HepG2 (cell line): ENCODE results near the gene SURF6. TPM values are rescaled to one million over a fixed set of nuclear protein-coding genes. Genes with fewer than 3 reads are reported as not detected.
A peak's percentile ranks its signal among the peaks of the same experiment; 100 is the strongest.

ENCODE experiments used
- ATAC-seq: fragments of 200-7000 bp; cut with Tn5 transposase; 3 replicates; pipeline ENCODE4 v1.9.1; 2020; ENCODE audit warnings: mild to moderate bottlenecking, moderate library complexity
- BruUV-seq: library from RNA; stranded (reverse); fragments of 400-500 nt; replicated peaks from 2 replicates; lab custom pipeline; 2021; lab: Mats Ljungman, UMichigan
- CTCF ChIA-PET: fragments of 300-600 bp; formaldehyde crosslinking; extraction: SDS; loops from one replicate; lab custom pipeline; 2021; ENCODE audit warnings: low total read pairs, inconsistent platforms, low intra/inter-chr PET ratio; lab: Yijun Ruan, JAX
- POLR2A ChIA-PET: fragments of 350-600 bp; sonication (Branson Sonifier 250); formaldehyde crosslinking; loops from one replicate; lab custom pipeline; 2020; ENCODE audit warnings: antibody characterized with exemption, inconsistent platforms; lab: Yijun Ruan, JAX
- DNase-seq: peaks from one replicate; pipeline ENCODE4 v3.0.0-alpha.2; 2015; ENCODE audit warnings: low spot score
- FAIRE-seq: peaks from 3 replicates; lab custom pipeline; 2011; peaks lifted over from hg19 to GRCh38; lab: Jason Lieb, UNC
- H2AFZ ChIP-seq: one replicate; pipeline ENCODE4 v1.6.1; 2011; ENCODE audit warnings: low read length, inconsistent platforms
- H3K27ac ChIP-seq: fragments of 300-600 bp; 3 replicates; pipeline ENCODE4 v1.8.0; 2011; ENCODE audit warnings: mixed run types, mild to moderate bottlenecking, mixed read lengths, low read length, inconsistent platforms; ENCODE audit not compliant: insufficient read depth; ENCODE audit errors: extremely low read length
- H3K27me3 ChIP-seq, 2 experiments: fragments of 200-600 bp in 1 of 2; 2 replicates in 1 of 2; 3 replicates in 1 of 2; pipeline versions ENCODE4 v1.6.0 to v1.8.0; 2011; ENCODE audit warnings: low read length in 2 of 2, mild to moderate bottlenecking in 2 of 2, moderate library complexity in 2 of 2, inconsistent platforms in 1 of 2; ENCODE audit not compliant: insufficient read depth in 2 of 2, control insufficient read depth in 1 of 2
- H3K36me3 ChIP-seq, 2 experiments: fragments of 200-600 bp in 1 of 2; replicated peaks in 1 of 2; 2 replicates in 1 of 2; 3 replicates in 1 of 2; pipeline versions ENCODE4 v1.5.1 to v1.8.0; 2011; ENCODE audit warnings: low read length in 2 of 2, inconsistent platforms in 1 of 2; ENCODE audit not compliant: insufficient read depth in 2 of 2, control insufficient read depth in 1 of 2
- H3K4me1 ChIP-seq: 2 replicates; pipeline ENCODE4 v1.5.1; 2012; ENCODE audit warnings: low read length, inconsistent platforms; ENCODE audit not compliant: insufficient read depth
- H3K4me2 ChIP-seq: 2 replicates; pipeline ENCODE4 v1.6.0; 2011; ENCODE audit warnings: low read depth, low read length, inconsistent platforms
- H3K4me3 ChIP-seq, 3 experiments: fragments of 200-600 bp in 1 of 3; sonication (generic), shearing (Covaris generic) in 1 of 3; replicated peaks in 1 of 3; 2 replicates each; pipeline ENCODE4 v1.5.1; 2011 to 2016; ENCODE audit warnings: low read length in 3 of 3, inconsistent platforms in 2 of 3, low read depth in 2 of 3, mild to moderate bottlenecking in 2 of 3, control low read depth in 1 of 3, mixed read lengths in 1 of 3; ENCODE audit not compliant: insufficient read depth in 1 of 3
- H3K79me2 ChIP-seq: one replicate; pipeline ENCODE4 v1.6.1; 2011; ENCODE audit warnings: low read length, inconsistent platforms; ENCODE audit not compliant: insufficient read depth
- H3K9ac ChIP-seq: 2 replicates; pipeline ENCODE4 v1.6.0; 2011; ENCODE audit warnings: mild to moderate bottlenecking, low read depth, low read length, inconsistent platforms; ENCODE audit not compliant: insufficient read depth
- H3K9me3 ChIP-seq: 2 replicates; pipeline ENCODE4 v1.5.1; 2012; ENCODE audit warnings: mild to moderate bottlenecking, low read length
- H4K20me1 ChIP-seq: 2 replicates; pipeline ENCODE4 v1.6.0; 2011; ENCODE audit warnings: inconsistent platforms, mild to moderate bottlenecking, low read length, moderate library complexity; ENCODE audit not compliant: insufficient read depth
- AGO2 ChIP-seq: fragments of 200-400 bp; formaldehyde crosslinking; optimal IDR thresholded peaks from 2 replicates; pipeline ENCODE3; 2017; ENCODE audit warnings: mild to moderate bottlenecking, low read depth, low read length, moderate library complexity
- HOXD1 ChIP-seq: sonication (generic); formaldehyde crosslinking; IDR thresholded peaks from 2 replicates; pipeline ENCODE4 v1.5.0; 2020; ENCODE audit warnings: missing genetic modification reagents
- MEF2D ChIP-seq: sonication (generic); formaldehyde crosslinking; IDR thresholded peaks from 2 replicates; pipeline ENCODE4 v1.5.1; 2020; ENCODE audit warnings: mild to moderate bottlenecking, missing genetic modification reagents
- SIX4 ChIP-seq: sonication (generic); formaldehyde crosslinking; IDR thresholded peaks from 2 replicates; pipeline ENCODE4 v1.4.0; 2020; ENCODE audit warnings: missing genetic modification reagents
- SMARCE1 ChIP-seq: fragments of 450-650 bp; IDR thresholded peaks from 2 replicates; pipeline ENCODE4 v1.6.1; 2017; ENCODE audit warnings: borderline replicate concordance
- SOX6 ChIP-seq, 2 experiments: fragments of 450-650 bp in 1 of 2; sonication (generic) in 1 of 2; formaldehyde crosslinking in 1 of 2; IDR thresholded peaks; 2 replicates each; pipeline versions ENCODE4 v1.4.0 to v1.6.1; 2017 to 2020; ENCODE audit warnings: antibody characterized with exemption in 1 of 2, mild to moderate bottlenecking in 1 of 2, missing genetic modification reagents in 1 of 2
- TMF1 ChIP-seq: sonication (generic); formaldehyde crosslinking; IDR thresholded peaks from 2 replicates; pipeline ENCODE4 v1.8.1; 2022; ENCODE audit warnings: low read depth, missing genetic modification reagents
- ZNF274 ChIP-seq: sonication (generic); formaldehyde crosslinking; IDR thresholded peaks from 2 replicates; pipeline ENCODE4 v1.5.1; 2020; ENCODE audit warnings: mild to moderate bottlenecking, missing genetic modification reagents
- ZNF34 ChIP-seq: sonication (generic); formaldehyde crosslinking; IDR thresholded peaks from 2 replicates; pipeline ENCODE4 v1.4.0; 2020; ENCODE audit warnings: mild to moderate bottlenecking, missing genetic modification reagents, borderline replicate concordance
- ZNF563 ChIP-seq: sonication (generic); formaldehyde crosslinking; IDR thresholded peaks from 2 replicates; pipeline ENCODE4 v1.8.0; 2022; ENCODE audit warnings: mild to moderate bottlenecking, moderate library complexity, missing genetic modification reagents
- WGBS: methylation state at CpG from one replicate; pipeline ENCODE4 v1.1.6; 2017; ENCODE audit warnings: low lambda C conversion rate; 5-methylcytosine and 5-hydroxymethylcytosine counted together
- in situ Hi-C: cut with HindIII; loops from 2 replicates; pipeline ENCODE4 v1.10.0; 2017; ENCODE audit warnings: low pct_unique_long_range_greater_than_20kb; ENCODE audit not compliant: extremely low pct_ligation_motif_present
- intact Hi-C: fragments of 100-400 bp; cut with micrococcal nuclease; formaldehyde crosslinking; loops from one replicate; pipeline ENCODE4 v1.10.0; 2022; ENCODE audit not compliant: unreplicated experiment
- polyA plus RNA-seq, 8 experiments: library from polyadenylated mRNA; depleted of rRNA in 3 of 8; stranded (reverse) in 7 of 8; unstranded in 1 of 8; fragments of >200 nt; fragmentation: Illumina TruSeq in 4 of 8; extraction: Trizol in 4 of 8; gene quantifications; 2 replicates each; pipeline versions ENCODE4 v1.2.1 to v1.2.3, GENCODE V29; 2011 to 2016; ENCODE audit warnings: low read depth in 4 of 8, missing spikeins in 1 of 8, mixed read lengths in 1 of 8; ENCODE audit not compliant: insufficient read depth in 1 of 8
- total RNA-seq, 5 experiments: library from RNA; depleted of rRNA; stranded (reverse); fragments of >200 nt; fragmentation: Illumina TruSeq; extraction: Trizol; gene quantifications; 2 replicates each; pipeline ENCODE4 v1.2.3, GENCODE V29; 2016; ENCODE audit warnings: low read depth in 1 of 5
- TF ChIP-seq, protein P1 (sequence below): IDR thresholded peaks from 2 replicates; pipeline ENCODE4 v1.6.1; 2012; ENCODE audit warnings: low read depth, low read length, improper control_type of control experiment
- TF ChIP-seq, protein P2 (sequence below): sonication (generic); formaldehyde crosslinking; IDR thresholded peaks from 2 replicates; pipeline ENCODE4 v1.8.0; 2022; ENCODE audit warnings: missing genetic modification reagents, low read depth, mild to moderate bottlenecking, borderline replicate concordance
- TF ChIP-seq, protein P3 (sequence below): sonication (generic); formaldehyde crosslinking; IDR thresholded peaks from 2 replicates; pipeline ENCODE4 v1.4.0; 2020; ENCODE audit warnings: mild to moderate bottlenecking, missing genetic modification reagents
- TF ChIP-seq, protein P4 (sequence below): sonication (generic); formaldehyde crosslinking; IDR thresholded peaks from 2 replicates; pipeline ENCODE4 v1.4.0; 2020; ENCODE audit warnings: mild to moderate bottlenecking, missing genetic modification reagents

Gene SURF6
- total and polyA plus RNA-seq, 2 of the 13 experiments (the other 11 are each of a cell fraction or from before 2014, with no cell fraction given) = 5.9 to 14.7 TPM

DNA sequence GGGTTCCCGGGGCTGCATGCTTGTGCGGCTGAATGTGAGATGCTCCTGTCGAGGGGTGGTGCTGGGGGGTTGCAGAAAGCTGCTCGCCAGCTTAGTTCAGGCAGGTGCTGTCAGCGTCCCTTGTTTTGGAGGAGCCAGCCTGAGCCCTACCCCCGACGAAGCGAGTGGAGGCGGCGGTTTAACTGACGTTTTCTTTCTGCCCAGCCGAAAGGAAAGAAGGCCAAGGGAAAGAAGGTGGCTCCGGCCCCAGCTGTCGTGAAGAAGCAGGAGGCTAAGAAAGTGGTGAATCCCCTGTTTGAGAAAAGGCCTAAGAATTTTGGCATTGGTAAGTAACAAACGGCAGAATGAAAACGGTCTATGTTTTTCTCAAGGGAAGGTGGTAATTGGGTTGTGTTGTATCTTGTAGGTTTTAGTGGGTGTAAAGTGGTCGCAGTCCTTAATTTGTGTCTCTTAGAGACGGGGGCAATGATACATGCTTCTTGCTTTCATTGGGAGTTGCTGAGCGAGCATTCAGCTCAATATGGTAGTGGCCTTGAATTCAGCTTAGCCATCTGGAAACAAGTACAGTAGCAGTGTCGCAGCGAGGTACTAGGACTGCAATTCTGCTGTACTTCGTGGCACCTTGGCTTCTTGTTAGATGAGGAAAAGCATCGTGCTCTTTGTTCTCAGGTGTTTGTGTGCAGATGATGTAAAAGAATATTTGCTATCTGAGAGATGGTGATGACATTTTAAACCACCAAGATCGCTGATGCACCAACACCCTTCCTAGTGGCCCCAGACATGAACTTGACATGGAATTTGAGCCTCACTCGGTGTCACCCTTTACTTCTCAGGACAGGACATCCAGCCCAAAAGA, 13.0 kb upstream of the SURF6 start (continued):
- TF ChIP-seq, protein P1, sequence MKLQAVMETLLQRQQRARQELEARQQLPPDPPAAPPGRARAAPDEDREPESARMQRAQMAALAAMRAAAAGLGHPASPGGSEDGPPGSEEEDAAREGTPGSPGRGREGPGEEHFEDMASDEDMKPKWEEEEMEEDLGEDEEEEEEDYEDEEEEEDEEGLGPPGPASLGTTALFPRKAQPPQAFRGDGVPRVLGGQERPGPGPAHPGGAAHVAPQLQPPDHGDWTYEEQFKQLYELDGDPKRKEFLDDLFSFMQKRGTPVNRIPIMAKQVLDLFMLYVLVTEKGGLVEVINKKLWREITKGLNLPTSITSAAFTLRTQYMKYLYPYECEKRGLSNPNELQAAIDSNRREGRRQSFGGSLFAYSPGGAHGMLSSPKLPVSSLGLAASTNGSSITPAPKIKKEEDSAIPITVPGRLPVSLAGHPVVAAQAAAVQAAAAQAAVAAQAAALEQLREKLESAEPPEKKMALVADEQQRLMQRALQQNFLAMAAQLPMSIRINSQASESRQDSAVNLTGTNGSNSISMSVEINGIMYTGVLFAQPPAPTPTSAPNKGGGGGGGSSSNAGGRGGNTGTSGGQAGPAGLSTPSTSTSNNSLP = no peak
- TF ChIP-seq TMF1 (CRISPR knock-in tag) (0 out of 2 replicates have a peak, but pooled peaks have one; percentile 17), MEF2D (CRISPR knock-in tag) (0 out of 2 replicates have a peak, but pooled peaks have one; percentile 3), AGO2 (peak; percentile 89)

DNA sequence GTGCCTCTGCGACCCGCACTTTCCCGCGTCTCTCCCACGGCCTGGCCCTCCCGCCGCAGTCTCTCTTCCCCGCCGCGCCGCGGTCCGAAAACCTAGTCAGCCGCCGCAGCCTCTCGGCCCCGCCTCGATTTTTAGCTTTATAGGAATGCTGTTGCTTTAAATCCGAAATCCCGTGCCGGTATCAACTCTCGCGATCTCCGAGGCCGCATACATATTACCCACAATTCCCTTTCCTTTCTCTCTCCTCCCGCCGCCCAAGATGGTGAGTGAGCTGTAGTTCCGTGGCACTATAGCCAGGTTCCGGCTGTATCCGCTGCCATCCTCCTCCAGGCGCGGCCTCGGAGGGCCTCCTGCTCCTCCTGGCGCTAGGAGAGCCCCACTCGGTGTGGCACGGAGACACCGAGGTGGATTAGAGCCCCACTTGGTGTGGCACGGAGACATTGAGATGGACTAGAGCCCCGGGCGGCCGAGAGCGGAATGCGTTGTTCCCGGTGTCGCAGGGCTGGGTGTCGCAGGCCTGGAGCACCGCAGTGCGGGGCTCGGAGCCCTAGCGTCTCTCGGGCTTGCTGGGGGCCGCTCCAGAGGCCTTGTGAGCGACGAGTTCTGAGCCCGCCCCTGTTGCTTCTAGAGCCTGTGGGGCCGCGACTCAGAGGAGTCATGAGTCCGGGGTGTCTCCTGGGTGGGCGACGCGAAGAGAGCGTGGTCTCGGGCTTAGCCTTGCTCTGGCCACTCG, 12.2 kb upstream of the SURF6 start, which contains the start of the genes MED22 and RPL7A:
Gene MED22, minus strand, starts transcription at position 147 of the 733 bp plus-strand sequence. CDS start 1,469 bp downstream, outside the sequence.
Gene RPL7A, plus strand, starts transcription at position 234 of the 733 bp plus-strand sequence. Its CDS starts 26 bp downstream, at position 260.
- ChIA-PET POLR2A (interaction anchor here (0.6 to 2.6 kb wide), 26 partner anchors 8 to 366 kb away, joined by 3 to 22 read pairs (median 5); partner anchors contain the start of genes ADAMTS13, CACFD1, REXO4 and SLC2A6), CTCF (no interaction called here)
- Histone ChIP-seq H3K4me2 (peak within 1 kb of the TSS; percentile 97), H3K9me3 (no peaks in the 10 kb centered on the region), H3K4me3 (peak within 1 kb of the TSS; percentile 82 to 100 (median 97)), H3K27ac (peak within 1 kb of the TSS; percentile 97), H3K9ac (peak within 1 kb of the TSS; percentile 99), H3K79me2 (peaks cover 34% of the 10 kb centered on the region), H3K27me3 (no peaks in the 10 kb centered on the region; a peak in 1 of 5 replicates), H3K36me3 (peaks cover 20 to 65% of the 10 kb centered on the region in 2 experiments), H4K20me1 (peaks cover 19% of the 10 kb centered on the region), H3K4me1 (peaks cover 29% of the 10 kb centered on the region), H2AFZ (no peak within 1 kb of the TSS)
- FAIRE-seq (peak; percentile 85), DNase-seq (peak; percentile 94), ATAC-seq (peak; percentile 73)
- in situ Hi-C loops (no loop called here), intact Hi-C loops (no loop called here)
- no TSS peak for BruUV-seq
- WGBS = under 1% methylated on average over 31 of the region's 64 CpGs
- TF ChIP-seq, protein P2, sequence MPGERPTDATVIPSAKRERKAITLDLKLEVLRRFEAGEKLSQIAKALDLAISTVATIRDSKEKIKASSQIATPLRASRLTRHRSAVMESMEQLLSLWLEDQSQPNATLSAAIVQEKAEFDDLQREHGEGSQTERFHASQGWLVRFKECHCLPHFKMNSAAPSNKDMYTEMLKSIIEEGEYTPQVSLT = no peak
- TF ChIP-seq, protein P3, sequence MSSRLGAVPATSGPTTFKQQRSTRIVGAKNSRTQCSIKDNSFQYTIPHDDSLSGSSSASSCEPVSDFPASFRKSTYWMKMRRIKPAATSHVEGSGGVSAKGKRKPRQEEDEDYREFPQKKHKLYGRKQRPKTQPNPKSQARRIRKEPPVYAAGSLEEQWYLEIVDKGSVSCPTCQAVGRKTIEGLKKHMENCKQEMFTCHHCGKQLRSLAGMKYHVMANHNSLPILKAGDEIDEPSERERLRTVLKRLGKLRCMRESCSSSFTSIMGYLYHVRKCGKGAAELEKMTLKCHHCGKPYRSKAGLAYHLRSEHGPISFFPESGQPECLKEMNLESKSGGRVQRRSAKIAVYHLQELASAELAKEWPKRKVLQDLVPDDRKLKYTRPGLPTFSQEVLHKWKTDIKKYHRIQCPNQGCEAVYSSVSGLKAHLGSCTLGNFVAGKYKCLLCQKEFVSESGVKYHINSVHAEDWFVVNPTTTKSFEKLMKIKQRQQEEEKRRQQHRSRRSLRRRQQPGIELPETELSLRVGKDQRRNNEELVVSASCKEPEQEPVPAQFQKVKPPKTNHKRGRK (CRISPR knock-in tag) = no peak
- TF ChIP-seq SIX4 (CRISPR knock-in tag) (peak; percentile 58; the same call in 1 of the 2 replicates), SOX6 (IDR thresholded peaks at IDR 0.05) (no peak), SOX6 (CRISPR knock-in tag; IDR thresholded peaks at IDR 0.05) (peak; percentile 46), ZNF563 (0 out of 2 replicates have a peak, but pooled peaks have one; percentile 25), HOXD1 (peak; percentile 48; the same call in 1 of the 2 replicates), ZNF34 (no peak), ZNF274 (CRISPR knock-in tag) (peak; percentile 96; the same call in 1 of the 2 replicates), SMARCE1 (no peak)
- TF ChIP-seq, protein P4, sequence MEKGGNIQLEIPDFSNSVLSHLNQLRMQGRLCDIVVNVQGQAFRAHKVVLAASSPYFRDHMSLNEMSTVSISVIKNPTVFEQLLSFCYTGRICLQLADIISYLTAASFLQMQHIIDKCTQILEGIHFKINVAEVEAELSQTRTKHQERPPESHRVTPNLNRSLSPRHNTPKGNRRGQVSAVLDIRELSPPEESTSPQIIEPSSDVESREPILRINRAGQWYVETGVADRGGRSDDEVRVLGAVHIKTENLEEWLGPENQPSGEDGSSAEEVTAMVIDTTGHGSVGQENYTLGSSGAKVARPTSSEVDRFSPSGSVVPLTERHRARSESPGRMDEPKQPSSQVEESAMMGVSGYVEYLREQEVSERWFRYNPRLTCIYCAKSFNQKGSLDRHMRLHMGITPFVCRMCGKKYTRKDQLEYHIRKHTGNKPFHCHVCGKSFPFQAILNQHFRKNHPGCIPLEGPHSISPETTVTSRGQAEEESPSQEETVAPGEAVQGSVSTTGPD (CRISPR knock-in tag) = no peak
